Measurements from ENCODE around the gene OSMR.

OSMR gene

DNA sequence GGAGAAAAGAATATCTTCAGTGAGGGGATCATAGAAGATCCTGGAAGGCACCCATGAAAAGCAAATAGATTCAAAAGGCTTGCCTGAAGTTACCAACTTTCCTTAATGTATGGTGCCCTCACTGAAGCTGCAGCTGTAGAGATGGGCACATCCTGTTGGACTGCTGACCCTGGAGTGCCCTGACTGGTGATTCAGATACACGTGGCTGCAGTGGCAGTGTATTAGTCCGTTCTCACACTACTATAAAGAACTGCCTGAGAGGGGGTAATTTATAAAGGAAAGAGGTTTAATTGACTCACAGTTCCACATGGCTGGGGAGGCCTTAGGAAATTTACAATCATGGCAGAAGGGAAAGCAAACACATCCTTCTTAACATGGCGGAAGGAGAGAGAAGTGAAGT is 80.3 kb downstream of the OSMR start:
- no peak for DNase-seq (ENCODE audit: low read depth in 2 of 2)

DNA sequence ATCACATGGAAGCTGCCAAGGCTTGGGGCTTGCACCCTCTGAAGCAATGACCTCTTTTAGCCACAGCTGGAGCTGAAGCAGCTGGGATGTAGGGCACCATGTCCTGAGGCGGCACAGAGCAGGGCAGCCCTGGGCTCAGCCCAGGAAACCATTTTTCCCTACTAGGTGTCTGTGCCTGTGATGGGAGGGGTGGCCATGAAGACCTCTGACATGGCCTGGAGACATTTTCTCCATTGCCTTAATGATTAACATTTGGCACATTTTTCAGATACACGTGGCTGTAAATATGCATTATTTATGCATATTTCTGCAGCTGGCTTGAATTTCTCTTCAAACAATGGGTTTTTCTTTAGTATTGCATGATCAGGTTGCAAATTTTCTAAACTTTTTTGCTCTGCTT is 81.7 kb downstream of the OSMR start:
- no peak for DNase-seq (ENCODE audit: low read depth in 2 of 2)

DNA sequence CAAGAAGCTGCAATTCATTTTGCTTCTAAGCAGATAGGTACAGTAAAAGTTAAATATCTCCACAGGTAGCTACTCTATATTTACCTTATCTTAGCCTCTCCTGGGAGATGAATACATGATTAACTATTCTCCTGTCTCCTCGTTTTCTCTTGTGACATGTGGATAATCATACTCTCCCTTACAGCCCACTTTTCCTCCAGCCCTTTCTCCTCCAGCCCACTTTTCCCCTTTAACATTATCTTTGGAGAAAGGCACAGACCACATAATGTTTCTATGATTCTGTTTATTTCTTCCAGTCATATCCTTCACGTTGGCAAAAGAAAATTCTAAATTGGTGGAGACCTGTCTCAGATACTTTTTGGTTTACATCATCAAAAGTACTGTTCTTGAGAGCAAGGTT is 84.0 kb downstream of the OSMR start:
- no peak for DNase-seq (ENCODE audit: low read depth in 2 of 2)

DNA sequence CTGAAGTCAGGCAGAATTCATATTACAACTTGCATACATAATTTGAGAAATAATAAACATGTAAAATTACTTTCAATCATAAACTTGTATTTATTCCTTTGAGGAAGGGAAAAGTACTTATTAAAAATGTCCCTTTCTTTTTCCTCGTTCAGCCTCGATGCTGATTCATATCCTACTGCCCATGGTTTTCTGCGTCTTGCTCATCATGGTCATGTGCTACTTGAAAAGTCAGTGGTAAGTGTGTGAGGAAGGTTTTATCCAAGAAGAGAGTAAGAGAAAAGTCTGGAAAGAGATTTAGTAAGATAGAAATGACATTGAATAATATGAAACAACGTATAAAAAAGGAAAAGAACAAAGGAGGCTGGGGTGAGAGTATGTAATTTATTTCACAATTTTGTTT is 85.9 kb downstream of the OSMR start:
- DNase-seq (ENCODE audit: low read depth in 2 of 2): no peak

DNA sequence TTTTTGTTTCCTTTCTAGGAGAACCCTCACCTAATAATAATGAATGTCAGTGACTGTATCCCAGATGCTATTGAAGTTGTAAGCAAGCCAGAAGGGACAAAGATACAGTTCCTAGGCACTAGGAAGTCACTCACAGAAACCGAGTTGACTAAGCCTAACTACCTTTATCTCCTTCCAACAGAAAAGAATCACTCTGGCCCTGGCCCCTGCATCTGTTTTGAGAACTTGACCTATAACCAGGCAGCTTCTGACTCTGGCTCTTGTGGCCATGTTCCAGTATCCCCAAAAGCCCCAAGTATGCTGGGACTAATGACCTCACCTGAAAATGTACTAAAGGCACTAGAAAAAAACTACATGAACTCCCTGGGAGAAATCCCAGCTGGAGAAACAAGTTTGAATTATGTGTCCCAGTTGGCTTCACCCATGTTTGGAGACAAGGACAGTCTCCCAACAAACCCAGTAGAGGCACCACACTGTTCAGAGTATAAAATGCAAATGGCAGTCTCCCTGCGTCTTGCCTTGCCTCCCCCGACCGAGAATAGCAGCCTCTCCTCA is 87.1 kb downstream of the OSMR start:
- no peak for DNase-seq (ENCODE audit: low read depth in 2 of 2)

DNA sequence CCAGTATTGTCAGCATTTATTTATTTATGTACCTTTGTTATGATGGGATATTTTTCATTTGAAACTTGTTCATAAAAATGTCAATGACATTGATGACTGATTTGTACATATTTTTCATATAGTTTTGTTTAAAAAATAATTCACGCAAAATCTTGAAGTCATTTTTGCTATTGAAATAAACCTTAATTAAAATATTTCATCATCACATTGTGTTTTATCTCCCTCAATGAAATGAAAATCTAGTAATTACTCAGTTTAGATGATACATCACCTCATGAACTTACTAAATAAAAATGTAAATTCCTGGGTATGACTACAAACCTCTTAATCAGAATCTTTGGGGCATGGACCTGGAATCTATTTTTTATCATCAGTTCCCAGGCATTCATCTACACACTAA is 89.6 kb downstream of the OSMR start:
- DNase-seq (ENCODE audit: low read depth in 2 of 2): no peak

DNA sequence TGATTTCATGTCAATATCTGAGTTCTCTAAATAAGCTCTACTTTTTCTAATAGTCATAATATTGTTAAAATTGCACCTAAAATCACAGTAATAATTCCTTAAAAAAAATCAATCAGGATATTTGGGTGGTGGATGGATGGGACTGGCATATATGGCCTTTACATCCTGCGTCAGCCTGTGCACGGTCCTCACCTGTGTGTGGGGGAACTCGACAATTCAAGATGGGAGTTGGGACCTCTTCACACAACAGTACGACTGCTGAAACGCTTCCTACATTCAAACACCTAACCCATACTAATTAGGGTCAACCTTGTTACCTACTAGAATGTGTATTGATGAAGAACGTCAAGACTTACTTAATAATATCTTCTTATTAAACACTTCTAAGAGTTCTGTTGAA is 90.5 kb downstream of the OSMR start:
- no peak for DNase-seq (ENCODE audit: low read depth in 2 of 2)

DNA sequence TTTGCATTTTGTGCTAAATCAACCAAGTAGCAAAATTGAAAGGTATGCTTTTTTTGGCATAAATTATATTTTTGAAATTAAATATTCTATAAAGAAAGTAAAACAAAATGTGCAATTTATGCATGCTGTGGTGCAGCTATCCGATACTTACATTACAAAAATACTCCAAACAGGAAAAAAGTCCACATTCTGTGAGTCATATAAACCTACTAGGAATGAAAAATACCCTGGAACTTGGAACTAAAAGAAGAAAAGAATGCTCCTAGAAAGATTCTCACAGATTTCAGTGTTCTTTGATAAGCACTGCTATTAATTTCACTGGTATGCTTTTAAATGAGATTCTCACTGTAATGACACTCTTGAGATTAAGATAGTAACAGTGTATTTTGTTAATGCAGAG is 92.6 kb downstream of the OSMR start:
- no peak for DNase-seq (ENCODE audit: low read depth in 2 of 2)

DNA sequence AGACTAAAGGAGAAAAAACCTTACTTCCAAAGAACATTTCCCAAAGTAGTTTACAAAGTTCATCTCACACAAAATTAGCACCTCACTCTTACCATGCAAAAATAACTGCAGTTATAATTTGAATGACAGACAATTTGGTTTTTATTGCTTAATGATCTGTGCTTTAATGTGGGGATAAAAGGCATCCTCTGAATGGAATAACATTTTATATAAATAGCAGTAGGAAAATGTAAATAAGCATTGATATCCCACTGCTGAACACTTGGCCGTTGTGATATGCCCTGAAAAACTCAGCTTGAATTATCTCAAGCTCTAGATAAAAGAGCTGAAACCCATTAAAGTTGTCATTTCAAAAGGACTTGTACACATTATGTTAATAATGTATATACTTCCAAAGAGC is 93.2 kb downstream of the OSMR start:
- no peak for DNase-seq (ENCODE audit: low read depth in 2 of 2)

DNA sequence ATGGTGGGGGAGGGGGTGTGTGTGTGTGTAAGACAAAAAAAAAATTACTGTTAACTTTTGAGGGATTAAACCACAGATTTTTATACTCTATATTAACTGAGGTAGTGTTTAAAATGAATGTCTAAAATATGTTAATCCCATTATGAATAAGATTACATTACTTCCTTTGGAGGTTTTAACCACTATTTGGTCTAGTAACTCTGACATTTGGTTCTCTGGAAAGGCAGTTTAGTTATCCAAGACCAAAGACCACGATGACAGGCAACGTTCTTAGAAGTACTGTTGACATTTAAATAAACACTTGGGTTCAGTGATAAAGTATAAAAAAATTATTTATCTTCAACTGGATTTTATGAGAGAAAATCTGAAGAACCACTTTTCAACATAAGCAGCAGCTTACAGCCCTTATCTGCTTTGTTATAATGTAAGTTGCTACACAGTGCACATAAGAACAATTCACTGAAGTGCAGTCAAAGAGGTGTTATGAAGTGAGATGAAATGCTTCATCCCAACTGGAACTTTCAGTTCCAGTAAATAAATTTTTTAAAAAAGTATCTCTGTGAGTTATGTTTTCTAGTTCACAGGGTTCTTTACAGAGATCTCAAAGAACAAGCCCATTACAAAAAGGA is 94.5 kb downstream of the OSMR start:
- no peak for DNase-seq (ENCODE audit: low read depth in 2 of 2)

DNA sequence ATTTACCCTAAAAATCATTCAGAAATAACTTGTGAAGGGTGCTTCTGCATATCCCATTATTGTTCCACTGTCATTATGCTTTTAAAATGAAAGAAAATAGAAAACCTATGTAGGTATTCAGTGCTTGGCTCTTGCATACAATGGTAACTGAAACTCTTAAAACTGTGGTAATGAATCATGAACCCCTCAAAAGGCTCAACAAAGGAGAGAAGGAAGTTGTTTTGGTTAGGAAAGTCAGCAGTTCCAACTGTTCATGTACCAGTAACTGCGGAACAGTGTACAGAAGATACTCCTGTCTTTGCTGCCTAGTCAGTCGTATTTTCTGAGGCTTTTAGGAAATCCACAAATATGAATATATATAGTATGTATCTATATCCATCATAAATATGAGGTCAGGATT is 96.1 kb downstream of the OSMR start:
- no peak for DNase-seq (ENCODE audit: low read depth in 2 of 2)

DNA sequence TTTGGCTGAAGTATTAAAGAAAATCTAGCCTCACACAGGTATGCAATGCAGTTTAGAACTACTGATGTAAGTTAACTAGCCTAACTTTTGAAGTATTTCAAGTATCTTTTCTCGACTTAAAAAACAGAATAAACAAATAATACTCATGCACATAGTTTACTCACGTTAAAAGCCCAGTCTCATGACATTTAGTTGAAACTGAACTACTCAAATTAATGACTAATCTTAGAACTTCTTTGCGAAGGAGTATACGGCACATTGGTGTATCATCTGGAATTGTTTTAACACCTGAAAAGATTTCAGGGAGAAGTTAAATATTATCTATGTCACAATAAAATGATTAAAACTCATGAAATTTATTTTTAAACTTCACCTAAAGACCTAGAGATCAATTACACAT is 98.5 kb downstream of the OSMR start:
- DNase-seq (ENCODE audit: low read depth in 2 of 2): no peak

DNA sequence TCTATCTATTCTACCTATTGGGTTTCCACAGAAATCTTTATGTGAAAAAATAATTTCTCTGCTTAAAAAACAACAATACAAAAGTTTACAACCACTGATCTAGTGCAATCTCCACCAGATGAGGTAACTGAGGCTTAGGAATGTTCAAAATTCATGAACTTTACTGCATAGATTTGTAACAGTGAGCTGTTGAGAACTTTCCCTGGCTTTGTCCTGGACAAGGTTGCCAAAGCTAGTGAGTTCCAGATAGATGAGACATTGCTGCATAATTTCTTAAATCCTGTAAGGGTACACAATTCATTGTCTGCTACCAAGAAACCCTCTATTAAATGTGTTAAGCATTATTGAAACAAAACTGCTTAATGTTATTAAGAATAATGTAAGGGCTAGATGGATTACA is 102.7 kb downstream of the OSMR start:
- DNase-seq (ENCODE audit: low read depth in 2 of 2): no peak

DNA sequence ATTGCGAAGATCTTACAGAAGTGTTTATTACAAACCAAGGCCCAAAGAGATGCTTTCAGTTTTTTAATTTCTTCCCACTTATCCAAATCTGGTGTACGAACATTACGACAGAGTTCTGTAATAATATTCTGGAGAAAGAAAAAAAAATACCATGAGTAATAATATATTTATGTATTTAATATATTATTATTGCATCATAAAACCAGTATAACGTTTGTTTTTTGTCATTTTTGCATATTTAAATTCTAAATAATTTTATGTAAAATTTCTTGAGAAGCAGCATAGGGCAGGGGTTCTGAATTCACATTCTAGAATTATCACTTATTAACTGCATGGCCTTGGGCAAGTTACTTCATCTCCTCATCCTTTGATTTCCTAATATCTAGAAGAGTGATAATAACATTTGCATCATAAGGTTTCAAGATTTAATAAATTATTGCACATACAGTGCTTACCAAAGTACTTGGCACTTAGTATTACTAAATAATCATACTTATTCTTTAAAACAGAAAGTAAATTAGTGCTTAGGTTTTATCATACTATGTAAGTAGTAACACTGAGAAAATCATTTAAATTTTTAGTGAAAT is 107.7 kb downstream of the OSMR start:
- DNase-seq (ENCODE audit: low read depth in 2 of 2): no peak

DNA sequence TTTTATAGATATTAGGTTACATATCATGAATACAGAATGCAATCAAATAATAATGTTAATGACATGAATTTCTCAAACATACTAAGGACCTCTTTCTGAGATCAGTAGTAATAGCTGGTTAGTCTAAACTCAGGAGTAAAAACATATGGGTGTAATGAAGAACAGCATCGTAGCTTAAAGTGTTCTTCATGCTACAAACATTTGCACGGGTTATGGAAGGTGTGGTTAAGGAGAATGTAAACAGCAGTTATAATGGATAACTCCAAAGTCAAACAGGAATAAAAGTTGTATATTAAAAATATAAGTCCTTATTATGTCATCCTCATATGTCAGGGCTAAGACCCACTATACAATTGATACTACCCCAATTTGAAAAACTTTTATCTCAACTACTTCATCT is 115.9 kb downstream of the OSMR start:
- DNase-seq (ENCODE audit: low read depth in 2 of 2): no peak

DNA sequence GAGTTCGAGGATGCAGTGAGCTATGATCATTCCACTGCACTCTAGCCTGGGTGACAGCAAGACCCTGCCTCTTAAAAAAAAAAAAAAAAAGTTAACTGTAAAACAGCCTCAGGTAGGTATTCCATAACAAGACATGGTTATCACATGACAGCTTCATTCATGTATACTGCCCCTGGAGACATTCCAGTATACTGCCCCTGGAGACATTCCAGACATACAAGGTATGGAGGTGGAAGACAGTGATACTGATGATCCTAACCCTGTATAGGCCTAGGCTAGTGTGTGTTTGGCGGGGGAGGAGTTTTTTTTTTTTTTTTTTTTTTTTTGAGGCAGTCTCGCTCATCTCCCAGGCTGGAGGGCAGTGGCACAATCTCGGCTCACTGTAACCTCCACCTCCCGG is 122.9 kb downstream of the OSMR start:
- DNase-seq (ENCODE audit: low read depth in 2 of 2): no peak

DNA sequence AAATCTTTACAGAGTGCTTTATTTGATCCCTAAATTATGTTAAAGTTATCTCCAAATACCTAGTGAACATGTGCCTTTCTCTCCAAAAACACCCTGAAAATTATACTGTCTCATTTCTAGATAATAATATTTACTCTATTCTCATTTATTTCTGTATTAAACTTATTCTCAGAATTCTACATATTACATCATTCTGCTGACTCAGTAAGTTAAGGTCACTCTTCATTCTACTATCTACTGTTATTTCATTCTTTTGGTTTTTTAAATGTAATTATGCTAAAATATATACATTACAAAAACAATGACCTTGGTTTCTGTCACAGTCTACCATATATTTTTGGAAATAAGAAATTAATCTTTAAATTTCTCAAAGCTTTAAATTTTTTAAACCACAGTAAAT is 132.2 kb downstream of the OSMR start:
- DNase-seq (ENCODE audit: low read depth in 2 of 2): no peak

DNA sequence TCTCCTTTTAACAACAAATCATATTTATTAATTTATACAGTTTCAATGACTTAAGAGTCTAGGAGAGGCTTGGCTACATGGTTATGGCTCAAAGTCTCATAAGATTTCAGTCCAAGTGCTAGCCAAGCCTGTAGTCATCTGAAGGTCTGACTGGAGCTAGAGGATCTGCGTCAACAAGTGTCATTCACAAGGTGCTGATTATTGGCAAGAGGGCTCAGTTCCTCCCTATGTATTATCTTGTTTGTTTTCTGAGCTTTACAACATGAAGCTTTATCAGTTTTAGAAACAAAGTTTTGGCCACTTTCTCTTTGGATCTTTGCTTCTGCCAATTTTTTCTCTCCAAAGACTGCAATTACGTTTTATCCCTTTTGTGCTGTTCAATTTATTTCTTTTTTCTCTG is 133.7 kb downstream of the OSMR start:
- no peak for DNase-seq (ENCODE audit: low read depth in 2 of 2)

All from stimulated activated CD8-positive, alpha-beta memory T cell treated with anti-CD3 and anti-CD28 coated beads, Interleukin-2, amount 100 ng/mL, for 48 hours (primary cell).